ENCODE data around the gene LRRN2. TPM values are rescaled to one million over a fixed set of nuclear protein-coding genes. Genes with fewer than 3 reads are reported as not detected.

LRRN2 gene
- total and polyA plus RNA-seq, 2 of the 8 experiments (the other 6 are each of a cell fraction or from before 2014, with no cell fraction given): 1.8 to 2.3 TPM

DNA sequence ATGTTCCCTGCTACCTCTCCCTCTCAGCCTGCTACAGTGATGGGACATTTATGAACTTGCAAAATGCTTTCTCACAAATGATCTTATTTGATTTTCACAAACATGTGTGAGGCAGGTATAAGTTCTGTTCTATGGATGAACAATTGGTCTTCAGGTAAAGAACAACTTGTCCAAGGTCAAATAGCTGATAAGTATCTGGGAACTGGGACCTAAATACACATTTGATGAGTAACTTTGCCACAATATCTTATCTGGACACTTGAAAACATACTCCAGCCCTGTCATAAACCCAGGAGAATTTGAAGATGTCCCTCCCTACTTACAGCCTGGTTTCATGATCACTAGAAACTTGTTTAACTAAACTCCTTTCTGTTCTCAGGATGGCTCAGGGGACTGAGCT lies 23.0 kb downstream of the LRRN2 start:
- Histone ChIP-seq H3K23me2 (ENCODE audit: low read depth, low read length) (no peaks in the 10 kb centered on the region), H3K4me1 (replicated peaks in 1 of 4; ENCODE audit: control insufficient read depth in 3 of 4, insufficient read depth in 4 of 4, low read length in 3 of 4) (peaks cover 0 to 2% (median 0%) of the 10 kb centered on the region in 4 experiments; a peak in 2 of 7 replicates), H3K14ac (ENCODE audit: insufficient read length) (no peak overlapping the region), H2AFZ (ENCODE audit: low read length) (no peak overlapping the region), H4K5ac (ENCODE audit: insufficient read length, low read depth, low read length) (no peak overlapping the region), H3K9ac (replicated peaks in 1 of 4; ENCODE audit: extremely low read depth in 1 of 4, low read depth in 3 of 4, low read length in 3 of 4) (no peak overlapping the region), H3K23ac (ENCODE audit: insufficient read length) (no peak overlapping the region), H3K79me2 (ENCODE audit: control insufficient read depth in 1 of 2, insufficient read depth in 2 of 2, low read length in 2 of 2) (no peaks in the 10 kb centered on the region), H4K8ac (ENCODE audit: extremely low read depth, insufficient read depth, low read length) (no peak overlapping the region), H4K20me1 (replicated peaks in 1 of 2; ENCODE audit: control insufficient read depth in 1 of 2, insufficient read depth in 2 of 2, low read length in 2 of 2) (peaks cover 0 to 1% of the 10 kb centered on the region in 2 experiments), H2BK12ac (ENCODE audit: low read depth, low read length) (no peak overlapping the region), H3K79me1 (ENCODE audit: low read depth, low read length) (no peaks in the 10 kb centered on the region), H3K36me3 (ENCODE audit: control insufficient read depth in 2 of 4, insufficient read depth in 4 of 4, low read length in 3 of 4) (no peaks in the 10 kb centered on the region), H2BK20ac (ENCODE audit: low read length) (no peak overlapping the region), H3K27ac (ENCODE audit: low read depth, low read length) (no peak overlapping the region), H2AK5ac (ENCODE audit: low read depth, low read length) (no peak overlapping the region), H3K56ac (replicated peaks; ENCODE audit: insufficient read length, low read depth, low read length) (no peak overlapping the region), H3K18ac (ENCODE audit: extremely low read depth, low read length) (no peak overlapping the region), H3K4ac (replicated peaks; ENCODE audit: insufficient read length, low read depth, low read length) (no peak overlapping the region), H3K4me2 (ENCODE audit: insufficient read depth in 1 of 2, low read depth in 2 of 2, low read length in 2 of 2) (no peak overlapping the region), H3K9me3 (ENCODE audit: insufficient read depth in 2 of 2, low read depth in 1 of 2, low read length in 1 of 2) (no peaks in the 10 kb centered on the region), H2BK15ac (ENCODE audit: low read length) (no peak overlapping the region), H3K4me3 (ENCODE audit: extremely low read depth in 1 of 4, insufficient read depth in 2 of 4, low read depth in 3 of 4, low read length in 4 of 4) (no peak overlapping the region), H3K27me3 (replicated peaks in 1 of 4; ENCODE audit: control insufficient read depth in 3 of 4, extremely low read depth in 1 of 4, insufficient read depth in 3 of 4, low read length in 3 of 4) (no peaks in the 10 kb centered on the region; a peak in 1 of 7 replicates), H2BK5ac (ENCODE audit: low read depth, low read length) (no peak overlapping the region), H2BK120ac (replicated peaks; ENCODE audit: low read depth, low read length) (no peak overlapping the region), H4K91ac (replicated peaks; ENCODE audit: insufficient read length, low read length) (no peak overlapping the region)
- TF ChIP-seq, protein P1, sequence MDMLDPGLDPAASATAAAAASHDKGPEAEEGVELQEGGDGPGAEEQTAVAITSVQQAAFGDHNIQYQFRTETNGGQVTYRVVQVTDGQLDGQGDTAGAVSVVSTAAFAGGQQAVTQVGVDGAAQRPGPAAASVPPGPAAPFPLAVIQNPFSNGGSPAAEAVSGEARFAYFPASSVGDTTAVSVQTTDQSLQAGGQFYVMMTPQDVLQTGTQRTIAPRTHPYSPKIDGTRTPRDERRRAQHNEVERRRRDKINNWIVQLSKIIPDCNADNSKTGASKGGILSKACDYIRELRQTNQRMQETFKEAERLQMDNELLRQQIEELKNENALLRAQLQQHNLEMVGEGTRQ (IDR thresholded peaks at IDR 0.05; ENCODE audit: low read length): no peak
- TF ChIP-seq CREB1 (IDR thresholded peaks at IDR 0.05) (no peak), BACH1 (IDR thresholded peaks at IDR 0.05; ENCODE audit: low read length) (no peak), POLR2A (IDR thresholded peaks at IDR 0.05; ENCODE audit: control extremely low read depth in 1 of 2, low read depth in 2 of 2, low read length in 2 of 2) (no peak), SIX5 (IDR thresholded peaks at IDR 0.05; ENCODE audit: low read depth, low read length) (no peak)
- DNase-seq (ENCODE audit: low read depth in 1 of 2, low spot score in 2 of 2): no peak
- no peak for FAIRE-seq
- ChIA-PET POLR2A (ENCODE audit: partially characterized antibody) (no interaction called here), CTCF (ENCODE audit: partially characterized antibody) (interaction anchor here (0.9 to 2.9 kb wide), 9 partner anchors 8 to 145 kb away, joined by 3 to 12 read pairs (median 4); no protein-coding TSS in a partner anchor)
